SK-N-SH treated with all-trans-retinoic acid at 6 μM for 48 hours (cell line): ENCODE data around the gene TMIGD3.

Source experiments
- ATAC-seq: fragments of 200-7000 bp; cut with Tn5 transposase; 3 replicates; pipeline ENCODE4 v1.9.1; 2020; ENCODE audit warnings: mild to moderate bottlenecking, moderate library complexity
- ARNTL ChIP-seq: fragments of 450-650 bp; formaldehyde crosslinking; IDR thresholded peaks from 2 replicates; pipeline ENCODE4 v1.5.0; 2020; ENCODE audit warnings: low read depth, mild to moderate bottlenecking, moderate library complexity, borderline replicate concordance
- BACH2 ChIP-seq: fragments of 250-450 bp; sonication (Bioruptor Pico); IDR thresholded peaks from 2 replicates; pipeline ENCODE4 v1.9.0; 2021; ENCODE audit warnings: mild to moderate bottlenecking, borderline replicate concordance
- CSDC2 ChIP-seq: fragments of 250-450 bp; sonication (Bioruptor Pico); IDR thresholded peaks from 2 replicates; pipeline ENCODE4 v1.5.0; 2020; ENCODE audit warnings: mild to moderate bottlenecking, moderate library complexity
- ESRRG ChIP-seq: fragments of 250-450 bp; sonication (Bioruptor Pico); IDR thresholded peaks from 2 replicates; pipeline ENCODE4 v1.6.1; 2021; ENCODE audit warnings: mild to moderate bottlenecking
- GLIS3 ChIP-seq: fragments of 250-450 bp; sonication (Bioruptor Pico); IDR thresholded peaks from 2 replicates; pipeline ENCODE4 v1.5.0; 2020; ENCODE audit warnings: mild to moderate bottlenecking, moderate library complexity
- ISL1 ChIP-seq: fragments of 250-450 bp; sonication (Bioruptor Pico); IDR thresholded peaks from 2 replicates; pipeline ENCODE4 v2.1.2; 2022; ENCODE audit warnings: mild to moderate bottlenecking, moderate library complexity
- OSR1 ChIP-seq: fragments of 250-450 bp; sonication (Bioruptor Pico); IDR thresholded peaks from 2 replicates; pipeline ENCODE4 v1.8.0; 2022; ENCODE audit warnings: moderate library complexity, mild to moderate bottlenecking, inconsistent platforms
- RARB ChIP-seq: fragments of 250-450 bp; sonication (Bioruptor Pico); IDR thresholded peaks from 2 replicates; pipeline ENCODE4 v1.8.0; 2021; ENCODE audit warnings: mild to moderate bottlenecking, moderate library complexity
- TCF4 ChIP-seq: fragments of 250-450 bp; sonication (Bioruptor Pico); IDR thresholded peaks from 2 replicates; pipeline ENCODE4 v1.8.0; 2021; ENCODE audit warnings: mild to moderate bottlenecking, moderate library complexity, borderline replicate concordance
- TOX ChIP-seq: fragments of 250-450 bp; sonication (Bioruptor Pico); IDR thresholded peaks from 2 replicates; pipeline ENCODE4 v1.8.0; 2021; ENCODE audit warnings: mild to moderate bottlenecking, moderate library complexity, borderline replicate concordance
- ZC3H10 ChIP-seq: fragments of 250-450 bp; sonication (Bioruptor Pico); IDR thresholded peaks from 2 replicates; pipeline ENCODE4 v1.5.1; 2021; ENCODE audit warnings: mild to moderate bottlenecking, moderate library complexity
- ZFP3 ChIP-seq: fragments of 250-450 bp; sonication (Bioruptor Pico); IDR thresholded peaks from 2 replicates; pipeline ENCODE4 v1.5.0; 2020; ENCODE audit warnings: mild to moderate bottlenecking, moderate library complexity
- ZFP30 ChIP-seq: fragments of 450-650 bp; formaldehyde crosslinking; IDR thresholded peaks from 2 replicates; pipeline ENCODE4 v1.5.0; 2022; ENCODE audit warnings: mild to moderate bottlenecking, moderate library complexity
- ZNF565 ChIP-seq: fragments of 450-650 bp; formaldehyde crosslinking; conservative IDR thresholded peaks from 2 replicates; pipeline ENCODE4 v1.5.0; 2020; ENCODE audit warnings: low read depth, mild to moderate bottlenecking, moderate library complexity
- ZNF70 ChIP-seq: fragments of 450-650 bp; formaldehyde crosslinking; IDR thresholded peaks from 2 replicates; pipeline ENCODE4 v1.5.0; 2020; ENCODE audit warnings: mild to moderate bottlenecking, moderate library complexity
- ZNF8 ChIP-seq: fragments of 450-650 bp; formaldehyde crosslinking; IDR thresholded peaks from 2 replicates; pipeline ENCODE4 v1.5.0; 2020; ENCODE audit warnings: mild to moderate bottlenecking, moderate library complexity
- TF ChIP-seq, protein P1 (sequence below): fragments of 250-450 bp; sonication (Bioruptor Pico); IDR thresholded peaks from 2 replicates; pipeline ENCODE4 v1.5.0; 2020; ENCODE audit warnings: mild to moderate bottlenecking, moderate library complexity
- TF ChIP-seq, protein P2 (sequence below): fragments of 250-450 bp; sonication (Bioruptor Pico); IDR thresholded peaks from 2 replicates; pipeline ENCODE4 v1.8.0; 2021; ENCODE audit warnings: low read depth, mild to moderate bottlenecking, moderate library complexity, borderline replicate concordance
- TF ChIP-seq, protein P3 (sequence below): fragments of 250-450 bp; sonication (Bioruptor Pico); IDR thresholded peaks from 2 replicates; pipeline ENCODE4 v1.8.0; 2020; ENCODE audit warnings: mild to moderate bottlenecking, moderate library complexity, borderline replicate concordance
- TF ChIP-seq, protein P4 (sequence below): fragments of 250-450 bp; sonication (Bioruptor Pico); IDR thresholded peaks from 2 replicates; pipeline ENCODE4 v1.5.1; 2020; ENCODE audit warnings: low read depth, mild to moderate bottlenecking, moderate library complexity
- TF ChIP-seq, protein P5 (sequence below): fragments of 250-450 bp; sonication (Bioruptor Pico); IDR thresholded peaks from 2 replicates; pipeline ENCODE4 v1.5.1; 2021; ENCODE audit warnings: mild to moderate bottlenecking, moderate library complexity

Gene TMIGD3

DNA sequence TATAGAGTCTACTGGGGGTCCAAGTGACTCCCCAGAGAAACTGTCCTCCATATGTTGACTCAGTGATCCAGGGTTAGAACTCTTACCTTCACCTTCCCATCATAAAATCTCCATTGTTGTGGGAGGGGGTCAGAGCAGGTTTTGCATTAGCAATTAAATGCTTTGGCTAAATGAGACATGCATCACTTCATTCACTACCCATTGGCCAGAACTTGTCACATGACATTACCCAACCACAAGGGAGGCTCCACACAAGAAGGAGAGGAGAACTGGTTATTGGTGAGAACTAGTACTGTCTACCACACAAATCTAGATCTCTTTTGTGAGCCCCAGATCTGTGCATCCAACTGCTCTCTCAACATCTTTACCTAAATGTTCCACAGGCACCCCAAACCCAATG, 33.9 kb downstream of the TMIGD3 start (continued):
- TF ChIP-seq, protein P1, sequence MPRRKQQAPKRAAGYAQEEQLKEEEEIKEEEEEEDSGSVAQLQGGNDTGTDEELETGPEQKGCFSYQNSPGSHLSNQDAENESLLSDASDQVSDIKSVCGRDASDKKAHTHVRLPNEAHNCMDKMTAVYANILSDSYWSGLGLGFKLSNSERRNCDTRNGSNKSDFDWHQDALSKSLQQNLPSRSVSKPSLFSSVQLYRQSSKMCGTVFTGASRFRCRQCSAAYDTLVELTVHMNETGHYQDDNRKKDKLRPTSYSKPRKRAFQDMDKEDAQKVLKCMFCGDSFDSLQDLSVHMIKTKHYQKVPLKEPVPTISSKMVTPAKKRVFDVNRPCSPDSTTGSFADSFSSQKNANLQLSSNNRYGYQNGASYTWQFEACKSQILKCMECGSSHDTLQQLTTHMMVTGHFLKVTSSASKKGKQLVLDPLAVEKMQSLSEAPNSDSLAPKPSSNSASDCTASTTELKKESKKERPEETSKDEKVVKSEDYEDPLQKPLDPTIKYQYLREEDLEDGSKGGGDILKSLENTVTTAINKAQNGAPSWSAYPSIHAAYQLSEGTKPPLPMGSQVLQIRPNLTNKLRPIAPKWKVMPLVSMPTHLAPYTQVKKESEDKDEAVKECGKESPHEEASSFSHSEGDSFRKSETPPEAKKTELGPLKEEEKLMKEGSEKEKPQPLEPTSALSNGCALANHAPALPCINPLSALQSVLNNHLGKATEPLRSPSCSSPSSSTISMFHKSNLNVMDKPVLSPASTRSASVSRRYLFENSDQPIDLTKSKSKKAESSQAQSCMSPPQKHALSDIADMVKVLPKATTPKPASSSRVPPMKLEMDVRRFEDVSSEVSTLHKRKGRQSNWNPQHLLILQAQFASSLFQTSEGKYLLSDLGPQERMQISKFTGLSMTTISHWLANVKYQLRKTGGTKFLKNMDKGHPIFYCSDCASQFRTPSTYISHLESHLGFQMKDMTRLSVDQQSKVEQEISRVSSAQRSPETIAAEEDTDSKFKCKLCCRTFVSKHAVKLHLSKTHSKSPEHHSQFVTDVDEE (CRISPR knock-in tag) = no peak
- no peak for TF ChIP-seq RARB (CRISPR knock-in tag)
- TF ChIP-seq GLIS3 (CRISPR knock-in tag) = no peak
- no peak for TF ChIP-seq ZNF70

DNA sequence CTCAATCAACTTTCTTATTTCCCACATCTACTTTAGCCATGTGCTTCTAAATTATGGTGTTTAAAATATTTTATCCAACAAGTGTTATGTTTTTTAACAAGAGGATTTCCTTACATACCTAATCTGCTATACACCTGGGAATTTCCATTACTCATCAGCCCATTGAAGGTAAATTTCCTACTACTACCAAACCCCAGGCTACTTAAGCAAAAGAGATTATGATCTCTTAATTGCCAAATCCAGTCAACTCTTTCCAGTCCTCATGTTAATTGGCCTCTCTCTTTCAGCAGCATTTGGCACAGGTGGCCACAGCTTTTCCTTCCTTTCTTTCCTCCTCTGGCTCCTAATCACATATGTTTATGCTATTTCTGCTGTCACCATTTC, 34.7 kb downstream of the TMIGD3 start:
- ATAC-seq = no peak
- TF ChIP-seq ESRRG = no peak
- TF ChIP-seq, protein P2, sequence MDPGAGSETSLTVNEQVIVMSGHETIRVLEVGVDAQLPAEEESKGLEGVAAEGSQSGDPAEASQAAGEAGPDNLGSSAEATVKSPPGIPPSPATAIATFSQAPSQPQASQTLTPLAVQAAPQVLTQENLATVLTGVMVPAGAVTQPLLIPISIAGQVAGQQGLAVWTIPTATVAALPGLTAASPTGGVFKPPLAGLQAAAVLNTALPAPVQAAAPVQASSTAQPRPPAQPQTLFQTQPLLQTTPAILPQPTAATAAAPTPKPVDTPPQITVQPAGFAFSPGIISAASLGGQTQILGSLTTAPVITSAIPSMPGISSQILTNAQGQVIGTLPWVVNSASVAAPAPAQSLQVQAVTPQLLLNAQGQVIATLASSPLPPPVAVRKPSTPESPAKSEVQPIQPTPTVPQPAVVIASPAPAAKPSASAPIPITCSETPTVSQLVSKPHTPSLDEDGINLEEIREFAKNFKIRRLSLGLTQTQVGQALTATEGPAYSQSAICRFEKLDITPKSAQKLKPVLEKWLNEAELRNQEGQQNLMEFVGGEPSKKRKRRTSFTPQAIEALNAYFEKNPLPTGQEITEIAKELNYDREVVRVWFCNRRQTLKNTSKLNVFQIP = no peak
- no peak for TF ChIP-seq ISL1
- no peak for TF ChIP-seq ZNF8

DNA sequence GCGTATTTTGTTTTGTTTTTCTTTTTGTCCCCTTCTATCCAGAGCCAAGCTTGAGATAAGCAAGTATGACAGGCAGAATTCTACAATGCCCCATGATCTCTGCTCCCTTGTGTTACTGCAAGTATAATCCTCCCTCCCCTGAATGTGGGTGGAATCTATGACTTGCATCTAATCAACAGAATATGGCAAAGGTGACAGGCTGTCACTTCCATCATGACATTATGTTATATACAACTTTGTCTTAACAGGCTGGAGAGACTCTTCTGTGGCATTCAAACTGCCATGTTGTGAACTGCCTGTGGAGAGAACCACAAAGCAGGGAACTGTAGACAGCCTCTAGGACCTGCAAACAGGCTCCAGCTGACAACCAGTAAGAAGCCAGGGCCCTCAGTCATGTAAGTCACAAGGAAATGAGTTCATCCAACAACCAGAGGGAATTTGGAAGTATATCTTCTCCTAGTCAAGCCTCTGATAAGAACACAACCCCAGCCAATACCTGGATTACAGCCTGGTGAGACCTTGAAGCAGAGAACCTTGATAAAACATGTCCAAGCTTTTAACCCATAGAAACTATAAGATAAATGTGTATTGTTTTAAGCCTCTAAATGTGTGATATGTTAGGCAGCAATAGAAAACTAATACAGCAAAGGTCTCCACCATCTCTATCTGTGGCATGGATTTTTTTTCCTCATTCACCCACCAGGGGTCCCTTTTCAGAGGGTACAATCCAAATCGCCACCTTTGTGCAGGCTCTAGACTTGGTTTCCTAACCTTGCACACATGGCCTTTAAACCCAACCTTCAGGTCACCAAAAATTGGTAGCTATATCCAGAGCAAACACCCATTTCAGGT, 35.3 kb downstream of the TMIGD3 start:
- ATAC-seq = no peak
- TF ChIP-seq GLIS3 (CRISPR knock-in tag) (no peak), ZFP30 (CRISPR knock-in tag) (no peak), ESRRG (no peak), BACH2 (no peak), ISL1 (no peak), CSDC2 (CRISPR knock-in tag) (no peak), ZNF565 (CRISPR knock-in tag) (no peak)
- TF ChIP-seq, protein P3, sequence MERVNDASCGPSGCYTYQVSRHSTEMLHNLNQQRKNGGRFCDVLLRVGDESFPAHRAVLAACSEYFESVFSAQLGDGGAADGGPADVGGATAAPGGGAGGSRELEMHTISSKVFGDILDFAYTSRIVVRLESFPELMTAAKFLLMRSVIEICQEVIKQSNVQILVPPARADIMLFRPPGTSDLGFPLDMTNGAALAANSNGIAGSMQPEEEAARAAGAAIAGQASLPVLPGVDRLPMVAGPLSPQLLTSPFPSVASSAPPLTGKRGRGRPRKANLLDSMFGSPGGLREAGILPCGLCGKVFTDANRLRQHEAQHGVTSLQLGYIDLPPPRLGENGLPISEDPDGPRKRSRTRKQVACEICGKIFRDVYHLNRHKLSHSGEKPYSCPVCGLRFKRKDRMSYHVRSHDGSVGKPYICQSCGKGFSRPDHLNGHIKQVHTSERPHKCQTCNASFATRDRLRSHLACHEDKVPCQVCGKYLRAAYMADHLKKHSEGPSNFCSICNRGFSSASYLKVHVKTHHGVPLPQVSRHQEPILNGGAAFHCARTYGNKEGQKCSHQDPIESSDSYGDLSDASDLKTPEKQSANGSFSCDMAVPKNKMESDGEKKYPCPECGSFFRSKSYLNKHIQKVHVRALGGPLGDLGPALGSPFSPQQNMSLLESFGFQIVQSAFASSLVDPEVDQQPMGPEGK = no peak
- TF ChIP-seq, protein P4, sequence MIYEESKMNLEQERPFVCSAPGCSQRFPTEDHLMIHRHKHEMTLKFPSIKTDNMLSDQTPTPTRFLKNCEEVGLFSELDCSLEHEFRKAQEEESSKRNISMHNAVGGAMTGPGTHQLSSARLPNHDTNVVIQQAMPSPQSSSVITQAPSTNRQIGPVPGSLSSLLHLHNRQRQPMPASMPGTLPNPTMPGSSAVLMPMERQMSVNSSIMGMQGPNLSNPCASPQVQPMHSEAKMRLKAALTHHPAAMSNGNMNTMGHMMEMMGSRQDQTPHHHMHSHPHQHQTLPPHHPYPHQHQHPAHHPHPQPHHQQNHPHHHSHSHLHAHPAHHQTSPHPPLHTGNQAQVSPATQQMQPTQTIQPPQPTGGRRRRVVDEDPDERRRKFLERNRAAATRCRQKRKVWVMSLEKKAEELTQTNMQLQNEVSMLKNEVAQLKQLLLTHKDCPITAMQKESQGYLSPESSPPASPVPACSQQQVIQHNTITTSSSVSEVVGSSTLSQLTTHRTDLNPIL (CRISPR knock-in tag) = no peak
- TF ChIP-seq, all 23 proteins: peak for 0

DNA sequence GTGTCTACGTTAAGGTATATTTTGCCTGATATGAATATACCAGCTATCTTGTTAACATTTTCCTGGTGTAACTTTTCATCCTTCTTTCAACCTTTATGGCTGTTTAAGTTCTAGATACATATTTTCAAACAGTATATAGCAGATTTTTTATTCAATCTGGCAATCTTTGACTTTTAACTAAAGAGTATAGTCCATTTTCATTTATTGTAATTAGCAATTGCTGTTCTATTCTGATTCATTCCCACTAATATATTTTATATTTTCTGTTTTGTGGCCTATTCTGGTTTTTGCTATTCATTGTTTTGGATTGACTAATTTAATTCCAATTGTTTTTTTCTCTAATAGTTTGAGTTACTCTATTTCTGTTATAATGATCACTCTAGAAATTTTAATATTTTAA, 37.0 kb downstream of the TMIGD3 start:
- ATAC-seq = no peak
- TF ChIP-seq TCF4 = no peak
- no peak for TF ChIP-seq ARNTL (CRISPR knock-in tag)
- TF ChIP-seq CSDC2 (CRISPR knock-in tag) = no peak
- TF ChIP-seq GLIS3 (CRISPR knock-in tag) = no peak

DNA sequence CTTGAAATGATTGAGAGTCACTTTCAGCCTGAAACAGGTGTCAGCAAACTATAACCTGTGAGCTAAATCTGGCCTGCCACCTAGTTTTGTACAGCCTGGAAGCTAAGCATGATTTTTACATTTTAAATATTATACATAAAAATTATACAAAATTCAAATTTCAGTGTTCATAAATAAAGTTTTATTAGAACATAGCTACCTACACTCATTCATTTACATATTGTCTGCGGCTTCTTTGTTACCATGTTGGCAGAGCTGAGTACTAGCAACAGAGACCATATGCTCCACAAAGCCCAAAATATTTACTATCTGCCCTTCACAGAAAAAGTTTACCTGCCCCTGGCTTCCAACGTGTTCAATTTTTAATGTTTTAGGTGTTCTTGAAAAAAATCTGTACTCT, 37.7 kb downstream of the TMIGD3 start:
- TF ChIP-seq TCF4 (no peak), ZNF70 (no peak), ZNF8 (no peak), OSR1 (CRISPR knock-in tag) (no peak), ZFP3 (CRISPR knock-in tag) (no peak), ISL1 (no peak), RARB (CRISPR knock-in tag) (no peak), ESRRG (no peak), CSDC2 (CRISPR knock-in tag) (no peak), ARNTL (CRISPR knock-in tag) (no peak), ZC3H10 (CRISPR knock-in tag) (no peak), BACH2 (no peak), ZFP30 (CRISPR knock-in tag) (no peak), TOX (no peak)
- TF ChIP-seq, protein P5, sequence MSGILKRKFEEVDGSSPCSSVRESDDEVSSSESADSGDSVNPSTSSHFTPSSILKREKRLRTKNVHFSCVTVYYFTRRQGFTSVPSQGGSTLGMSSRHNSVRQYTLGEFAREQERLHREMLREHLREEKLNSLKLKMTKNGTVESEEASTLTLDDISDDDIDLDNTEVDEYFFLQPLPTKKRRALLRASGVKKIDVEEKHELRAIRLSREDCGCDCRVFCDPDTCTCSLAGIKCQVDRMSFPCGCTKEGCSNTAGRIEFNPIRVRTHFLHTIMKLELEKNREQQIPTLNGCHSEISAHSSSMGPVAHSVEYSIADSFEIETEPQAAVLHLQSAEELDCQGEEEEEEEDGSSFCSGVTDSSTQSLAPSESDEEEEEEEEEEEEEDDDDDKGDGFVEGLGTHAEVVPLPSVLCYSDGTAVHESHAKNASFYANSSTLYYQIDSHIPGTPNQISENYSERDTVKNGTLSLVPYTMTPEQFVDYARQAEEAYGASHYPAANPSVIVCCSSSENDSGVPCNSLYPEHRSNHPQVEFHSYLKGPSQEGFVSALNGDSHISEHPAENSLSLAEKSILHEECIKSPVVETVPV (CRISPR knock-in tag) = no peak
- TF ChIP-seq, protein P2 = no peak
- ATAC-seq = no peak
